HL-60 (cell line): ENCODE measurements around the gene DGKI.

Source experiments
- POLR2AphosphoS5 ChIP-seq: IDR thresholded peaks from 2 replicates; pipeline ENCODE4 v1.6.1; 2012; ENCODE audit warnings: low read depth
- SPI1 ChIP-seq: IDR thresholded peaks from 2 replicates; pipeline ENCODE4 v1.6.1; 2012; ENCODE audit warnings: low read depth, mild to moderate bottlenecking, borderline replicate concordance
- TF ChIP-seq, protein P1 (sequence below): IDR thresholded peaks from 2 replicates; pipeline ENCODE4 v1.6.1; 2012; ENCODE audit warnings: low read depth; ENCODE audit not compliant: insufficient replicate concordance
- TF ChIP-seq, protein P2 (sequence below): IDR thresholded peaks from one replicate; pipeline ENCODE4 v1.5.1; 2011; ENCODE audit warnings: low read length, control low read depth, inconsistent platforms; ENCODE audit not compliant: insufficient read depth

DNA sequence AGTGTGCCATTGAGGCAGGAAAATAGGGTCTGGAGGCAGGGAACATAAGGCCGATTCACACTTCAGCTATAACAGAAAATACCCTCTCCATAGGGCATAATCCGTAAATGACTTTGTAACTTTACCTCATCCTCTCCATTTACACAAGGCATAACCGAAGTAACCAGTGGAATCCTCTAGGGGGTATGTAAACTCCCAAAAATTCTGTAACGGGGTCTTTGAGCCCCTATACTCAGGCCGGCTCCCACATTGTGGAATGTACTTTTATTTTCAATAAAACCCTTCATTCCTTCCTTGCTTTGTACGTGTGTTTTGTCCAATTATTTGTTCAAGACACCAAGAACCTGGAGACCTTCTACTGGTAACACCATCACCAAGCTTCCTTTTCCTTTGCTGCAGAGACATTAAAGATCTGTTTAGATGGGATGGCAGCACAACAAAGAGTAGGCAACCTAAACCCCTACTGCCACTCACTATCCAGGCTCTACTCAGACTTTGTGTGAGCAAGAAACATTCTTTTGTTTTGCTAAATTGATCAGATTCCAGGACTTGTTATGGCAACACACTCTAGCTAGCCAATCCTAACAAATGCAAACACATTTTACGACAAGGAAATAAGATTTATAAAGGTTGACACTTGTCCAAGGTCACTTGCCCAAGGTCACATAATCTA, 99.3 kb downstream of the DGKI start:
- TF ChIP-seq POLR2AphosphoS5 (no peak), SPI1 (no peak)
- TF ChIP-seq, protein P1, sequence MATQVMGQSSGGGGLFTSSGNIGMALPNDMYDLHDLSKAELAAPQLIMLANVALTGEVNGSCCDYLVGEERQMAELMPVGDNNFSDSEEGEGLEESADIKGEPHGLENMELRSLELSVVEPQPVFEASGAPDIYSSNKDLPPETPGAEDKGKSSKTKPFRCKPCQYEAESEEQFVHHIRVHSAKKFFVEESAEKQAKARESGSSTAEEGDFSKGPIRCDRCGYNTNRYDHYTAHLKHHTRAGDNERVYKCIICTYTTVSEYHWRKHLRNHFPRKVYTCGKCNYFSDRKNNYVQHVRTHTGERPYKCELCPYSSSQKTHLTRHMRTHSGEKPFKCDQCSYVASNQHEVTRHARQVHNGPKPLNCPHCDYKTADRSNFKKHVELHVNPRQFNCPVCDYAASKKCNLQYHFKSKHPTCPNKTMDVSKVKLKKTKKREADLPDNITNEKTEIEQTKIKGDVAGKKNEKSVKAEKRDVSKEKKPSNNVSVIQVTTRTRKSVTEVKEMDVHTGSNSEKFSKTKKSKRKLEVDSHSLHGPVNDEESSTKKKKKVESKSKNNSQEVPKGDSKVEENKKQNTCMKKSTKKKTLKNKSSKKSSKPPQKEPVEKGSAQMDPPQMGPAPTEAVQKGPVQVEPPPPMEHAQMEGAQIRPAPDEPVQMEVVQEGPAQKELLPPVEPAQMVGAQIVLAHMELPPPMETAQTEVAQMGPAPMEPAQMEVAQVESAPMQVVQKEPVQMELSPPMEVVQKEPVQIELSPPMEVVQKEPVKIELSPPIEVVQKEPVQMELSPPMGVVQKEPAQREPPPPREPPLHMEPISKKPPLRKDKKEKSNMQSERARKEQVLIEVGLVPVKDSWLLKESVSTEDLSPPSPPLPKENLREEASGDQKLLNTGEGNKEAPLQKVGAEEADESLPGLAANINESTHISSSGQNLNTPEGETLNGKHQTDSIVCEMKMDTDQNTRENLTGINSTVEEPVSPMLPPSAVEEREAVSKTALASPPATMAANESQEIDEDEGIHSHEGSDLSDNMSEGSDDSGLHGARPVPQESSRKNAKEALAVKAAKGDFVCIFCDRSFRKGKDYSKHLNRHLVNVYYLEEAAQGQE: no peak
- TF ChIP-seq, protein P2, sequence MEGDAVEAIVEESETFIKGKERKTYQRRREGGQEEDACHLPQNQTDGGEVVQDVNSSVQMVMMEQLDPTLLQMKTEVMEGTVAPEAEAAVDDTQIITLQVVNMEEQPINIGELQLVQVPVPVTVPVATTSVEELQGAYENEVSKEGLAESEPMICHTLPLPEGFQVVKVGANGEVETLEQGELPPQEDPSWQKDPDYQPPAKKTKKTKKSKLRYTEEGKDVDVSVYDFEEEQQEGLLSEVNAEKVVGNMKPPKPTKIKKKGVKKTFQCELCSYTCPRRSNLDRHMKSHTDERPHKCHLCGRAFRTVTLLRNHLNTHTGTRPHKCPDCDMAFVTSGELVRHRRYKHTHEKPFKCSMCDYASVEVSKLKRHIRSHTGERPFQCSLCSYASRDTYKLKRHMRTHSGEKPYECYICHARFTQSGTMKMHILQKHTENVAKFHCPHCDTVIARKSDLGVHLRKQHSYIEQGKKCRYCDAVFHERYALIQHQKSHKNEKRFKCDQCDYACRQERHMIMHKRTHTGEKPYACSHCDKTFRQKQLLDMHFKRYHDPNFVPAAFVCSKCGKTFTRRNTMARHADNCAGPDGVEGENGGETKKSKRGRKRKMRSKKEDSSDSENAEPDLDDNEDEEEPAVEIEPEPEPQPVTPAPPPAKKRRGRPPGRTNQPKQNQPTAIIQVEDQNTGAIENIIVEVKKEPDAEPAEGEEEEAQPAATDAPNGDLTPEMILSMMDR: no peak
